H1 (cell line): ENCODE data around the gene SOX2. TPM values are rescaled to one million over a fixed set of nuclear protein-coding genes. Genes with fewer than 3 reads are reported as not detected.

Experiments used
- CTCF ChIA-PET: fragments of 300-600 bp; sonication (Branson Sonifier 250); formaldehyde crosslinking; loops from one replicate; lab custom pipeline; 2021; ENCODE audit not compliant: partially characterized antibody; lab: Charles Lee
- POLR2A ChIA-PET: fragments of 300-600 bp; sonication (Branson Sonifier 250); formaldehyde crosslinking; loops from one replicate; lab custom pipeline; 2021; ENCODE audit warnings: inconsistent platforms; ENCODE audit not compliant: partially characterized antibody; lab: Charles Lee
- DNase-seq, 2 experiments: peaks; one replicate each; pipeline versions ENCODE4 v3.0.0 to v3.0.0-alpha.2; 2010 to 2022; ENCODE audit warnings: low spot score in 2 of 2, low read depth in 1 of 2, mixed read lengths in 1 of 2
- FAIRE-seq: peaks from 2 replicates; lab custom pipeline; 2011; peaks lifted over from hg19 to GRCh38; lab: Jason Lieb, UNC
- H2AFZ ChIP-seq: 2 replicates; pipeline ENCODE4 v1.8.1; 2012; ENCODE audit warnings: low read length, inconsistent platforms
- H2AK5ac ChIP-seq: 2 replicates; pipeline ENCODE4 v1.6.1; 2013; ENCODE audit warnings: low read depth, low read length
- H2BK120ac ChIP-seq: replicated peaks from 2 replicates; pipeline ENCODE3; 2013; ENCODE audit warnings: low read depth, low read length, inconsistent platforms
- H2BK12ac ChIP-seq: 2 replicates; pipeline ENCODE4 v1.6.1; 2013; ENCODE audit warnings: low read depth, low read length
- H2BK15ac ChIP-seq: 2 replicates; pipeline ENCODE4 v1.6.1; 2013; ENCODE audit warnings: low read length
- H2BK20ac ChIP-seq: 2 replicates; pipeline ENCODE4 v1.6.1; 2013; ENCODE audit warnings: low read length
- H2BK5ac ChIP-seq: 2 replicates; pipeline ENCODE4 v1.6.1; 2013; ENCODE audit warnings: low read depth, low read length
- H3K14ac ChIP-seq: 2 replicates; pipeline ENCODE4 v1.6.1; 2013; ENCODE audit warnings: inconsistent platforms; ENCODE audit not compliant: insufficient read length
- H3K18ac ChIP-seq: 2 replicates; pipeline ENCODE4 v1.6.1; 2013; ENCODE audit warnings: low read length; ENCODE audit errors: extremely low read depth
- H3K23ac ChIP-seq: 2 replicates; pipeline ENCODE4 v1.6.1; 2013; ENCODE audit warnings: inconsistent platforms; ENCODE audit not compliant: insufficient read length
- H3K23me2 ChIP-seq: 2 replicates; pipeline ENCODE4 v1.6.1; 2013; ENCODE audit warnings: low read depth, low read length
- H3K27ac ChIP-seq: 2 replicates; pipeline ENCODE4 v1.6.1; 2011; ENCODE audit warnings: low read depth, low read length, inconsistent platforms
- H3K27me3 ChIP-seq, 4 experiments: replicated peaks in 1 of 4; 1 replicate in 1 of 4; 2 replicates in 3 of 4; pipeline versions ENCODE4 v1.6.1 to v1.8.1; 2011 to 2013; ENCODE audit warnings: low read length in 3 of 4, mild to moderate bottlenecking in 3 of 4, inconsistent platforms in 2 of 4, mixed read lengths in 2 of 4, moderate library complexity in 1 of 4; ENCODE audit not compliant: control insufficient read depth in 3 of 4, insufficient read depth in 3 of 4; ENCODE audit errors: extremely low read depth in 1 of 4
- H3K36me3 ChIP-seq, 4 experiments: 2 replicates each; pipeline versions ENCODE4 v1.6.1 to v1.8.1; 2011 to 2013; ENCODE audit warnings: mild to moderate bottlenecking in 4 of 4, low read length in 3 of 4, moderate library complexity in 2 of 4, control low read depth in 1 of 4, inconsistent platforms in 1 of 4; ENCODE audit not compliant: insufficient read depth in 4 of 4, control insufficient read depth in 2 of 4
- H3K4ac ChIP-seq: replicated peaks from 2 replicates; pipeline ENCODE3; 2013; ENCODE audit warnings: low read length, low read depth, mixed read lengths, inconsistent platforms; ENCODE audit not compliant: insufficient read length
- H3K4me1 ChIP-seq, 4 experiments: replicated peaks in 1 of 4; 1 replicate in 1 of 4; 2 replicates in 3 of 4; pipeline versions ENCODE4 v1.6.1 to v1.8.1; 2011 to 2013; ENCODE audit warnings: low read length in 3 of 4, inconsistent platforms in 2 of 4, mixed read lengths in 1 of 4; ENCODE audit not compliant: insufficient read depth in 4 of 4, control insufficient read depth in 3 of 4
- H3K4me2 ChIP-seq, 2 experiments: 2 replicates each; pipeline versions ENCODE4 v1.6.1 to v1.8.1; 2011 to 2013; ENCODE audit warnings: low read depth in 2 of 2, low read length in 2 of 2, control low read depth in 1 of 2, inconsistent platforms in 1 of 2, mild to moderate bottlenecking in 1 of 2; ENCODE audit not compliant: insufficient read depth in 1 of 2
- H3K4me3 ChIP-seq, 4 experiments: fragments of 200-600, 300-600 bp in 1 of 4; sonication (generic), shearing (Covaris generic), sonication (Bioruptor Twin) in 1 of 4; 2 replicates each; pipeline versions ENCODE4 v1.5.1 to v1.8.1; 2011 to 2016; ENCODE audit warnings: low read length in 4 of 4, low read depth in 3 of 4, control low read depth in 2 of 4, inconsistent platforms in 2 of 4, mild to moderate bottlenecking in 2 of 4, mixed read lengths in 1 of 4, moderate library complexity in 1 of 4; ENCODE audit not compliant: insufficient read depth in 2 of 4; ENCODE audit errors: extremely low read depth in 1 of 4
- H3K56ac ChIP-seq: replicated peaks from 2 replicates; pipeline ENCODE3; 2013; ENCODE audit warnings: low read depth, mild to moderate bottlenecking, mixed read lengths, low read length, inconsistent platforms; ENCODE audit not compliant: insufficient read length
- H3K79me1 ChIP-seq: 2 replicates; pipeline ENCODE4 v1.6.1; 2013; ENCODE audit warnings: low read depth, low read length, control low read depth
- H3K79me2 ChIP-seq, 2 experiments: 2 replicates each; pipeline versions ENCODE4 v1.6.1 to v1.8.1; 2012 to 2013; ENCODE audit warnings: low read length in 2 of 2, mild to moderate bottlenecking in 2 of 2, inconsistent platforms in 1 of 2; ENCODE audit not compliant: insufficient read depth in 2 of 2, control insufficient read depth in 1 of 2
- H3K9ac ChIP-seq, 4 experiments: replicated peaks in 1 of 4; 1 replicate in 1 of 4; 2 replicates in 3 of 4; pipeline versions ENCODE4 v1.6.1 to v1.8.1; 2011 to 2013; ENCODE audit warnings: low read depth in 3 of 4, low read length in 3 of 4, control low read depth in 2 of 4, mild to moderate bottlenecking in 2 of 4, moderate library complexity in 2 of 4, inconsistent platforms in 1 of 4; ENCODE audit errors: extremely low read depth in 1 of 4
- H3K9me3 ChIP-seq, 2 experiments: 2 replicates each; pipeline versions ENCODE4 v1.6.1 to v1.8.1; 2012 to 2013; ENCODE audit warnings: mild to moderate bottlenecking in 2 of 2, moderate library complexity in 2 of 2, control low read depth in 1 of 2, inconsistent platforms in 1 of 2, low read depth in 1 of 2, low read length in 1 of 2, mixed read lengths in 1 of 2; ENCODE audit not compliant: insufficient read depth in 2 of 2
- H4K20me1 ChIP-seq, 2 experiments: replicated peaks in 1 of 2; 2 replicates each; pipeline versions ENCODE3 to v1.8.1; 2011 to 2013; ENCODE audit warnings: inconsistent platforms in 2 of 2, low read length in 2 of 2, mild to moderate bottlenecking in 1 of 2; ENCODE audit not compliant: insufficient read depth in 2 of 2, control insufficient read depth in 1 of 2
- H4K5ac ChIP-seq: 2 replicates; pipeline ENCODE4 v1.6.1; 2013; ENCODE audit warnings: low read length, low read depth, mixed read lengths, inconsistent platforms; ENCODE audit not compliant: insufficient read length
- H4K8ac ChIP-seq: 2 replicates; pipeline ENCODE4 v1.8.0; 2013; ENCODE audit warnings: mild to moderate bottlenecking, moderate library complexity, low read length, inconsistent platforms; ENCODE audit not compliant: insufficient read depth; ENCODE audit errors: extremely low read depth
- H4K91ac ChIP-seq: replicated peaks from 2 replicates; pipeline ENCODE3; 2013; ENCODE audit warnings: low read length, mixed read lengths, inconsistent platforms; ENCODE audit not compliant: insufficient read length
- TBP ChIP-seq: IDR thresholded peaks from 2 replicates; pipeline ENCODE4 v1.6.1; 2011; ENCODE audit warnings: low read depth, low read length, improper control_type of control experiment
- WGBS, 2 experiments: shearing (Covaris generic) in 1 of 2; methylation state at CpG; one replicate each; pipeline versions ENCODE4 v1.1.6 to v1.1.7; 2013 to 2015; ENCODE audit warnings: low lambda C conversion rate in 2 of 2, mixed read lengths in 2 of 2, inconsistent platforms in 1 of 2, low coverage in 1 of 2, missing lambda C conversion rate in 1 of 2; ENCODE audit not compliant: insufficient replicate concordance in 2 of 2, insufficient coverage in 1 of 2, insufficient read length in 1 of 2; ENCODE audit errors: extremely low coverage in 1 of 2, missing lambda C conversion rate in 1 of 2; 5-methylcytosine and 5-hydroxymethylcytosine counted together
- polyA plus RNA-seq, 7 experiments: library from polyadenylated mRNA; depleted of rRNA in 3 of 7; stranded (reverse) in 5 of 7; unstranded in 2 of 7; fragments of >200 nt in 5 of 7; fragments of 200-250 nt in 2 of 7; gene quantifications; 1 replicate in 5 of 7; 2 replicates in 1 of 7; 4 replicates in 1 of 7; pipeline versions ENCODE4 v1.2.1 to v1.2.3, GENCODE V29; 2011 to 2013; ENCODE audit warnings: missing spikeins in 2 of 7, mixed read lengths in 2 of 7
- total RNA-seq: library from RNA; stranded (reverse); fragmentation: NEBNext Ultra II Directional; extraction: Animal tissue kit (Norgen Biotek cat#: 25700); gene quantifications from 2 replicates; pipeline ENCODE4 v1.2.1, GENCODE V29; 2021

Gene SOX2
- total and polyA plus RNA-seq, 2 of the 8 experiments (the other 6 are each of a cell fraction or from before 2014, with no cell fraction given) = 149 to 247 TPM

GRCh38 chr3:181723625-181724191, 12.0 kb downstream of the SOX2 start:
- Histone ChIP-seq H2BK15ac (peak overlapping the region; percentile 82; the same call in 1 of the 2 replicates), H3K36me3 (peaks cover 0 to 17% (median 2%) of the 10 kb centered on the region in 4 experiments; a peak in 2 of 8 replicates), H3K56ac (no peak overlapping the region), H2AFZ (no peak overlapping the region), H3K23me2 (peaks cover 22% of the 10 kb centered on the region), H3K4me2 (peak overlapping the region; percentile 94 to 100), H3K79me2 (peaks cover 0 to 34% of the 10 kb centered on the region in 2 experiments; a peak in 3 of 4 replicates), H2BK20ac (peak overlapping the region; percentile 77), H2BK12ac (no peak overlapping the region; the same call in 1 of the 2 replicates), H3K9ac (no peak overlapping the region), H3K18ac (peak overlapping the region; percentile 55; the same call in 1 of the 2 replicates), H2BK120ac (no peak overlapping the region), H3K4ac (no peak overlapping the region), H3K4me3 (peak overlapping the region; percentile 19 to 73 (median 24); a peak in 5 of 8 replicates), H3K27ac (no peak overlapping the region), H3K79me1 (no peaks in the 10 kb centered on the region; the same call in 1 of the 2 replicates), H4K91ac (peak overlapping the region; percentile 62), H3K27me3 (peaks cover 6 to 24% (median 16%) of the 10 kb centered on the region in 4 experiments; a peak in 6 of 7 replicates), H2BK5ac (no peak overlapping the region), H4K20me1 (no peaks in the 10 kb centered on the region), H2AK5ac (peak overlapping the region; percentile 79; the same call in 1 of the 2 replicates), H4K5ac (peak overlapping the region; percentile 18), H3K23ac (no peak overlapping the region), H3K4me1 (peaks cover 13 to 43% (median 32%) of the 10 kb centered on the region in 4 experiments), H3K14ac (no peak overlapping the region), H4K8ac (no peak overlapping the region), H3K9me3 (no peaks in the 10 kb centered on the region)
- 22% methylated on average over 27 of the region's 27 CpGs; no CpG with 5 or more reads in 1 of the 2 experiments for WGBS, 2 experiments
- FAIRE-seq (no peak), DNase-seq (peak in 1 of 2 experiments; percentile 62)
- ChIA-PET POLR2A (interaction anchor here (0.9 to 2.1 kb wide), 3 partner anchors 8 to 12 kb away, joined by 3 to 14 read pairs (median 7); partner anchors contain the start of gene SOX2), CTCF (interaction anchor here (0.5 to 1.2 kb wide), 3 partner anchors 22 to 921 kb away, joined by 3 to 4 read pairs (median 4); no protein-coding TSS in a partner anchor)
- TF ChIP-seq TBP = no peak
